Spleen (tissue), 13 donors: Measurements from ENCODE around the gene GRB10. TPM values are rescaled to one million over a fixed set of nuclear protein-coding genes. Genes with fewer than 3 reads are reported as not detected.
A peak's percentile ranks its signal among the peaks of the same experiment; 100 is the strongest.

ENCODE experiments used
- DNase-seq: peaks from one replicate; pipeline ENCODE4 v3.0.0-alpha.2; 2020
- H3K27ac ChIP-seq, 8 donors: fragments of 200-600 bp; sonication (generic) in 7 of 8; 1 replicate in 4 of 8; 2 replicates in 4 of 8; pipeline versions ENCODE4 v1.5.0 to v1.8.0; 2016 to 2021; ENCODE audit warnings: inconsistent platforms in 4 of 8, mild to moderate bottlenecking in 4 of 8, moderate library complexity in 1 of 8
- H3K27me3 ChIP-seq, 7 donors: fragments of 200-600 bp; sonication (generic) in 6 of 7; replicated peaks in 1 of 7; 1 replicate in 4 of 7; 2 replicates in 3 of 7; pipeline versions ENCODE4 v1.5.0 to v1.8.0; 2016 to 2021; ENCODE audit warnings: inconsistent platforms in 3 of 7, mild to moderate bottlenecking in 1 of 7
- H3K36me3 ChIP-seq, 6 donors: fragments of 200-600 bp; sonication (generic) in 5 of 6; 1 replicate in 4 of 6; 2 replicates in 2 of 6; pipeline versions ENCODE4 v1.5.0 to v1.8.0; 2016 to 2021; ENCODE audit warnings: inconsistent platforms in 2 of 6
- H3K4me1 ChIP-seq, 6 donors: fragments of 200-600 bp; sonication (generic) in 5 of 6; 1 replicate in 3 of 6; 2 replicates in 3 of 6; pipeline versions ENCODE4 v1.5.0 to v1.8.0; 2016 to 2021; ENCODE audit warnings: inconsistent platforms in 3 of 6
- H3K4me3 ChIP-seq, 8 donors: fragments of 200-600 bp; sonication (generic) in 7 of 8; 1 replicate in 4 of 8; 2 replicates in 4 of 8; pipeline versions ENCODE4 v1.5.0 to v1.8.0; 2016 to 2021; ENCODE audit warnings: inconsistent platforms in 4 of 8, mild to moderate bottlenecking in 4 of 8, moderate library complexity in 2 of 8
- H3K9me3 ChIP-seq, 8 donors: fragments of 200-600 bp; sonication (generic) in 7 of 8; 1 replicate in 4 of 8; 2 replicates in 4 of 8; pipeline versions ENCODE4 v1.5.0 to v1.8.0; 2016 to 2021; ENCODE audit warnings: inconsistent platforms in 4 of 8
- CTCF ChIP-seq, 11 experiments: fragments of 200-600 bp in 7 of 11; fragments of 450-650 bp in 4 of 11; sonication (generic) in 4 of 11; IDR thresholded peaks in 8 of 11; conservative IDR thresholded peaks in 3 of 11; 1 replicate in 7 of 11; 2 replicates in 4 of 11; pipeline versions ENCODE4 v1.4.0 to v1.8.0; 2016 to 2021; ENCODE audit warnings: antibody characterized with exemption in 11 of 11, inconsistent platforms in 4 of 11, mild to moderate bottlenecking in 1 of 11
- POLR2A ChIP-seq, 3 donors: fragments of 450-650 bp; IDR thresholded peaks; one replicate each; pipeline ENCODE4 v1.5.1; 2017; ENCODE audit warnings: antibody characterized with exemption in 3 of 3, mild to moderate bottlenecking in 1 of 3
- POLR2AphosphoS5 ChIP-seq, 3 donors: sonication (generic); formaldehyde crosslinking; IDR thresholded peaks; one replicate each; pipeline ENCODE4 v1.5.1; 2017; ENCODE audit warnings: antibody characterized with exemption in 3 of 3
- WGBS, 5 donors: extraction: QIAGEN DNeasy Blood & Tissue Kit in 3 of 5; methylation state at CpG; one replicate each; pipeline versions ENCODE4 v1.1.5 to v1.1.7; 2013 to 2018; 5-methylcytosine and 5-hydroxymethylcytosine counted together
- intact Hi-C: fragments of 100-400 bp; cut with DNase I; formaldehyde crosslinking; loops from one replicate; pipeline ENCODE4 v1.15.0; 2023; ENCODE audit warnings: low total_unique reads
- long read RNA-seq, 2 donors: transcript quantifications; one replicate each; lab custom pipeline, GENCODE V29; 2026
- polyA plus RNA-seq, 3 donors: library from polyadenylated mRNA; stranded (reverse); fragments of 200-250 nt; gene quantifications; one replicate each; pipeline ENCODE4 v1.2.1, GENCODE V29; 2013
- total RNA-seq, 7 donors: library from RNA; depleted of rRNA in 3 of 7; stranded (reverse); fragments of >200 nt in 3 of 7; fragmentation: NEBNext Ultra II Directional in 4 of 7; extraction: Animal tissue kit (Norgen Biotek cat#: 25700) in 4 of 7; gene quantifications; one replicate each; pipeline versions ENCODE4 v1.1.0 to v1.2.1, GENCODE V29; 2016 to 2021
- donor health status: healthy with polysubstance abuse.
- donor health status: DM: no; HTN: no; CAD: no; lungs with moderate emphysema.
- donor health status: DM: no; HTN: no; CAD: no.
- donor health status: Bipolar disorder and iron deficiency.
- donor health status: healthy.
- donor health status: DM: no; HTN: no; CAD: no.
- donor health status: DM: yes; HTN: yes; CAD: no.

GRB10 gene
- 100 to 1,000 TPM in 6 of 7 donors, 10 to 100 TPM in 1; 80.4 to 159 (median 130) TPM for total RNA-seq
- 10 to 100 TPM; 11.3 to 31.1 (median 23.2) TPM for polyA plus RNA-seq
- long read RNA-seq, donor 1, partial matches to known transcripts: 0 of 1 reads
- long read RNA-seq, donor 1, other reads (novel, unspliced or antisense): 0 of 1 reads
- long read RNA-seq, donor 2, partial matches to known transcripts: 10 of 11 reads
- long read RNA-seq, donor 2, other reads (novel, unspliced or antisense): 0 of 11 reads

GRCh38 chr7:50782375-50783208 is at the start of gene GRB10:
Gene GRB10 (minus strand): TSS chr7:50782896. CDS start chr7:50732322, 50,574 bp downstream.
- WGBS, 5 donors: 32 to 75% (median 50%) methylated on average over 35 to 95 of the region's 95 CpGs
- Histone ChIP-seq H3K4me1 (peaks cover 4 to 67% (median 21%) of the 10 kb centered on the region in 6 donors), H3K4me3 (peak within 1 kb of the TSS; percentile 19 to 70 (median 44)), H3K27ac (peak within 1 kb of the TSS in 4 of 8 donors; percentile 15 to 46 (median 36)), H3K9me3 (peaks cover 0 to 7% (median 0%) of the 10 kb centered on the region in 8 donors), H3K36me3 (no peaks in the 10 kb centered on the region), H3K27me3 (peaks cover 0 to 21% (median 5%) of the 10 kb centered on the region in 7 donors)
- TF ChIP-seq POLR2AphosphoS5 (IDR thresholded peaks at IDR 0.05) (peak in 2 of 3 donors; percentile 43 to 50), CTCF (IDR thresholded peaks at IDR 0.05 in 8 of 11, conservative IDR thresholded peaks at IDR 0.05 in 3 of 11) (no peak), POLR2A (IDR thresholded peaks at IDR 0.05) (no peak)
- intact Hi-C loops: no loop called here
- no peak for DNase-seq

GRCh38 chr7:50828801-50829200 is 46.1 kb upstream of the GRB10 start:
- no peak for TF ChIP-seq POLR2A (IDR thresholded peaks at IDR 0.05)
- TF ChIP-seq POLR2AphosphoS5 (IDR thresholded peaks at IDR 0.05): no peak
- no peak for TF ChIP-seq CTCF (IDR thresholded peaks at IDR 0.05 in 8 of 11, conservative IDR thresholded peaks at IDR 0.05 in 3 of 11)
- Histone ChIP-seq H3K4me3 (no peak overlapping the region), H3K36me3 (no peaks in the 10 kb centered on the region), H3K4me1 (peaks cover 0 to 9% (median 0%) of the 10 kb centered on the region in 6 donors), H3K9me3 (no peaks in the 10 kb centered on the region), H3K27ac (no peak overlapping the region), H3K27me3 (no peaks in the 10 kb centered on the region)
- no peak for DNase-seq
- WGBS, 5 donors: 82 to 93% (median 84%) methylated on average over 2 of the region's 2 CpGs
- intact Hi-C loops: no loop called here

GRCh38 chr7:50828116-50828515 is 45.4 kb upstream of the GRB10 start:
- intact Hi-C loops: no loop called here
- Histone ChIP-seq H3K4me1 (peaks cover 0 to 9% (median 0%) of the 10 kb centered on the region in 6 donors), H3K36me3 (no peaks in the 10 kb centered on the region), H3K9me3 (no peaks in the 10 kb centered on the region), H3K27me3 (no peaks in the 10 kb centered on the region), H3K4me3 (no peak overlapping the region), H3K27ac (no peak overlapping the region)
- WGBS, 5 donors: 86 to 94% (median 90%) methylated on average over 3 of the region's 3 CpGs
- DNase-seq: no peak
- TF ChIP-seq POLR2AphosphoS5 (IDR thresholded peaks at IDR 0.05): no peak
- TF ChIP-seq POLR2A (IDR thresholded peaks at IDR 0.05): no peak
- TF ChIP-seq CTCF (IDR thresholded peaks at IDR 0.05 in 8 of 11, conservative IDR thresholded peaks at IDR 0.05 in 3 of 11): no peak

GRCh38 chr7:50827281-50827680 is 44.6 kb upstream of the GRB10 start:
- TF ChIP-seq POLR2A (IDR thresholded peaks at IDR 0.05): no peak
- no peak for TF ChIP-seq POLR2AphosphoS5 (IDR thresholded peaks at IDR 0.05)
- no peak for TF ChIP-seq CTCF (IDR thresholded peaks at IDR 0.05 in 8 of 11, conservative IDR thresholded peaks at IDR 0.05 in 3 of 11)
- intact Hi-C loops: no loop called here
- Histone ChIP-seq H3K4me3 (no peak overlapping the region), H3K36me3 (no peaks in the 10 kb centered on the region), H3K9me3 (no peaks in the 10 kb centered on the region), H3K27ac (peak overlapping the region in 2 of 8 donors; percentile 22 to 52), H3K4me1 (peaks cover 0 to 9% (median 0%) of the 10 kb centered on the region in 6 donors), H3K27me3 (no peaks in the 10 kb centered on the region)
- no peak for DNase-seq
